HepG2 (cell line): ENCODE results near the gene PPA2. TPM values are rescaled to one million over a fixed set of nuclear protein-coding genes. Genes with fewer than 3 reads are reported as not detected.

Experiments used
- ARNTL ChIP-seq: sonication (generic); formaldehyde crosslinking; IDR thresholded peaks from 2 replicates; pipeline ENCODE4 v1.4.0; 2020; ENCODE audit warnings: mild to moderate bottlenecking, missing genetic modification reagents
- BORCS8-MEF2B ChIP-seq: sonication (generic); formaldehyde crosslinking; IDR thresholded peaks from 2 replicates; pipeline ENCODE4 v1.8.0; 2022; ENCODE audit warnings: mild to moderate bottlenecking, missing genetic modification reagents
- FIP1L1 ChIP-seq: fragments of 200-400 bp; formaldehyde crosslinking; IDR thresholded peaks from 2 replicates; pipeline ENCODE4 v1.6.1; 2018; ENCODE audit warnings: low read depth, mild to moderate bottlenecking, low read length, moderate library complexity, borderline replicate concordance; ENCODE audit not compliant: insufficient read depth
- KDM6A ChIP-seq: IDR thresholded peaks from 2 replicates; pipeline ENCODE4 v1.6.1; 2016; ENCODE audit warnings: low read depth
- MBD4 ChIP-seq: IDR thresholded peaks from 2 replicates; pipeline ENCODE4 v1.6.1; 2012; ENCODE audit warnings: low read length, inconsistent platforms, borderline replicate concordance
- NR2F2 ChIP-seq: IDR thresholded peaks from 2 replicates; pipeline ENCODE4 v1.6.1; 2012; ENCODE audit warnings: low read depth, inconsistent platforms, borderline replicate concordance
- NRL ChIP-seq: sonication (generic); formaldehyde crosslinking; IDR thresholded peaks from 2 replicates; pipeline ENCODE4 v1.5.0; 2020; ENCODE audit warnings: missing genetic modification reagents, mild to moderate bottlenecking, moderate library complexity, borderline replicate concordance
- REXO4 ChIP-seq: sonication (generic); formaldehyde crosslinking; IDR thresholded peaks from 2 replicates; pipeline ENCODE4 v1.8.0; 2022; ENCODE audit warnings: missing genetic modification reagents, mild to moderate bottlenecking, borderline replicate concordance
- SIX1 ChIP-seq: sonication (generic); formaldehyde crosslinking; IDR thresholded peaks from 2 replicates; pipeline ENCODE4 v1.4.0; 2020; ENCODE audit warnings: missing genetic modification reagents, borderline replicate concordance
- TARDBP ChIP-seq: sonication (generic); formaldehyde crosslinking; IDR thresholded peaks from 2 replicates; pipeline ENCODE4 v1.8.0; 2022; ENCODE audit warnings: mild to moderate bottlenecking, missing genetic modification reagents
- TBX2 ChIP-seq: sonication (generic); formaldehyde crosslinking; IDR thresholded peaks from 2 replicates; pipeline ENCODE4 v1.5.0; 2020; ENCODE audit warnings: missing genetic modification reagents, mild to moderate bottlenecking, borderline replicate concordance
- YEATS2 ChIP-seq: sonication (generic); formaldehyde crosslinking; IDR thresholded peaks from 2 replicates; pipeline ENCODE4 v1.4.0; 2020; ENCODE audit warnings: missing genetic modification reagents, borderline replicate concordance
- ZNF569 ChIP-seq: sonication (generic); formaldehyde crosslinking; IDR thresholded peaks from 2 replicates; pipeline ENCODE4 v1.5.0; 2020; ENCODE audit warnings: mild to moderate bottlenecking, missing genetic modification reagents, moderate library complexity, borderline replicate concordance
- ZNF790 ChIP-seq: sonication (generic); formaldehyde crosslinking; IDR thresholded peaks from 2 replicates; pipeline ENCODE4 v1.8.0; 2022; ENCODE audit warnings: missing genetic modification reagents, mild to moderate bottlenecking, borderline replicate concordance
- polyA plus RNA-seq, 8 experiments: library from polyadenylated mRNA; depleted of rRNA in 3 of 8; stranded (reverse) in 7 of 8; unstranded in 1 of 8; fragments of >200 nt; fragmentation: Illumina TruSeq in 4 of 8; extraction: Trizol in 4 of 8; gene quantifications; 2 replicates each; pipeline versions ENCODE4 v1.2.1 to v1.2.3, GENCODE V29; 2011 to 2016; ENCODE audit warnings: low read depth in 4 of 8, missing spikeins in 1 of 8, mixed read lengths in 1 of 8; ENCODE audit not compliant: insufficient read depth in 1 of 8
- total RNA-seq, 5 experiments: library from RNA; depleted of rRNA; stranded (reverse); fragments of >200 nt; fragmentation: Illumina TruSeq; extraction: Trizol; gene quantifications; 2 replicates each; pipeline ENCODE4 v1.2.3, GENCODE V29; 2016; ENCODE audit warnings: low read depth in 1 of 5
- TF ChIP-seq, protein P1 (sequence below): sonication (generic); formaldehyde crosslinking; IDR thresholded peaks from 2 replicates; pipeline ENCODE4 v1.4.0; 2020; ENCODE audit warnings: mild to moderate bottlenecking, missing genetic modification reagents
- TF ChIP-seq, protein P2 (sequence below): IDR thresholded peaks from 2 replicates; pipeline ENCODE4 v1.6.1; 2016; ENCODE audit warnings: low read depth, missing genetic modification reagents, missing compliant biosample characterization
- TF ChIP-seq, protein P3 (sequence below): sonication (generic); formaldehyde crosslinking; IDR thresholded peaks from 2 replicates; pipeline ENCODE4 v1.5.0; 2020; ENCODE audit warnings: mild to moderate bottlenecking, missing genetic modification reagents, borderline replicate concordance
- TF ChIP-seq, protein P4 (sequence below): sonication (generic); formaldehyde crosslinking; IDR thresholded peaks from 2 replicates; pipeline ENCODE4 v1.8.1; 2022; ENCODE audit warnings: low read depth, mild to moderate bottlenecking, missing genetic modification reagents

The PPA2 gene
- total and polyA plus RNA-seq, 2 of the 13 experiments (the other 11 are each of a cell fraction or from before 2014, with no cell fraction given): 44.2 to 70.6 TPM

DNA sequence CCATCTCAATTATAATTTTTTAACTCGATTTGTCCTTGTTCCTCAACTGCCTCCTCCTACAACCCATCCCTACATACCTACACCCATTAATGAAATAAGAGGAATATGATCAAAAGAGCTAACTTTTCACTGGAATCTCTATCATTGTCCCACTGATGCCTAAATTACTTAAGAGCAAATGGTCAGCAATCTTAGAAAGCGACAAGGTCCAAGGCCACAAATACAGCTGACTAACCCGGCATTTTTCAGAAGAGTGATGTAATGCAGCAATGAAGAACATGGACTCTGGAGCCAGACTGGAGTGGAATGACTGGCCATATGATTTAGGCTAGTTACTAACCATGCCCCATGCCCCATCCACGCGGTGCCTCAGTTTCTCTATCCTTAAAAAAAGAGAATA lies 56.2 kb downstream of the PPA2 start (continued):
- TF ChIP-seq TBX2 (CRISPR knock-in tag): no peak
- TF ChIP-seq YEATS2 (CRISPR knock-in tag): no peak; the same call in 1 of the 2 replicates
- TF ChIP-seq MBD4: no peak
- TF ChIP-seq ARNTL (CRISPR knock-in tag): no peak
- TF ChIP-seq, protein P1, sequence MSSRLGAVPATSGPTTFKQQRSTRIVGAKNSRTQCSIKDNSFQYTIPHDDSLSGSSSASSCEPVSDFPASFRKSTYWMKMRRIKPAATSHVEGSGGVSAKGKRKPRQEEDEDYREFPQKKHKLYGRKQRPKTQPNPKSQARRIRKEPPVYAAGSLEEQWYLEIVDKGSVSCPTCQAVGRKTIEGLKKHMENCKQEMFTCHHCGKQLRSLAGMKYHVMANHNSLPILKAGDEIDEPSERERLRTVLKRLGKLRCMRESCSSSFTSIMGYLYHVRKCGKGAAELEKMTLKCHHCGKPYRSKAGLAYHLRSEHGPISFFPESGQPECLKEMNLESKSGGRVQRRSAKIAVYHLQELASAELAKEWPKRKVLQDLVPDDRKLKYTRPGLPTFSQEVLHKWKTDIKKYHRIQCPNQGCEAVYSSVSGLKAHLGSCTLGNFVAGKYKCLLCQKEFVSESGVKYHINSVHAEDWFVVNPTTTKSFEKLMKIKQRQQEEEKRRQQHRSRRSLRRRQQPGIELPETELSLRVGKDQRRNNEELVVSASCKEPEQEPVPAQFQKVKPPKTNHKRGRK: no peak
- TF ChIP-seq REXO4: no peak
- TF ChIP-seq SIX1: 0 out of 2 replicates have a peak, but pooled peaks have one; percentile 31
- TF ChIP-seq KDM6A: no peak
- TF ChIP-seq, protein P2, sequence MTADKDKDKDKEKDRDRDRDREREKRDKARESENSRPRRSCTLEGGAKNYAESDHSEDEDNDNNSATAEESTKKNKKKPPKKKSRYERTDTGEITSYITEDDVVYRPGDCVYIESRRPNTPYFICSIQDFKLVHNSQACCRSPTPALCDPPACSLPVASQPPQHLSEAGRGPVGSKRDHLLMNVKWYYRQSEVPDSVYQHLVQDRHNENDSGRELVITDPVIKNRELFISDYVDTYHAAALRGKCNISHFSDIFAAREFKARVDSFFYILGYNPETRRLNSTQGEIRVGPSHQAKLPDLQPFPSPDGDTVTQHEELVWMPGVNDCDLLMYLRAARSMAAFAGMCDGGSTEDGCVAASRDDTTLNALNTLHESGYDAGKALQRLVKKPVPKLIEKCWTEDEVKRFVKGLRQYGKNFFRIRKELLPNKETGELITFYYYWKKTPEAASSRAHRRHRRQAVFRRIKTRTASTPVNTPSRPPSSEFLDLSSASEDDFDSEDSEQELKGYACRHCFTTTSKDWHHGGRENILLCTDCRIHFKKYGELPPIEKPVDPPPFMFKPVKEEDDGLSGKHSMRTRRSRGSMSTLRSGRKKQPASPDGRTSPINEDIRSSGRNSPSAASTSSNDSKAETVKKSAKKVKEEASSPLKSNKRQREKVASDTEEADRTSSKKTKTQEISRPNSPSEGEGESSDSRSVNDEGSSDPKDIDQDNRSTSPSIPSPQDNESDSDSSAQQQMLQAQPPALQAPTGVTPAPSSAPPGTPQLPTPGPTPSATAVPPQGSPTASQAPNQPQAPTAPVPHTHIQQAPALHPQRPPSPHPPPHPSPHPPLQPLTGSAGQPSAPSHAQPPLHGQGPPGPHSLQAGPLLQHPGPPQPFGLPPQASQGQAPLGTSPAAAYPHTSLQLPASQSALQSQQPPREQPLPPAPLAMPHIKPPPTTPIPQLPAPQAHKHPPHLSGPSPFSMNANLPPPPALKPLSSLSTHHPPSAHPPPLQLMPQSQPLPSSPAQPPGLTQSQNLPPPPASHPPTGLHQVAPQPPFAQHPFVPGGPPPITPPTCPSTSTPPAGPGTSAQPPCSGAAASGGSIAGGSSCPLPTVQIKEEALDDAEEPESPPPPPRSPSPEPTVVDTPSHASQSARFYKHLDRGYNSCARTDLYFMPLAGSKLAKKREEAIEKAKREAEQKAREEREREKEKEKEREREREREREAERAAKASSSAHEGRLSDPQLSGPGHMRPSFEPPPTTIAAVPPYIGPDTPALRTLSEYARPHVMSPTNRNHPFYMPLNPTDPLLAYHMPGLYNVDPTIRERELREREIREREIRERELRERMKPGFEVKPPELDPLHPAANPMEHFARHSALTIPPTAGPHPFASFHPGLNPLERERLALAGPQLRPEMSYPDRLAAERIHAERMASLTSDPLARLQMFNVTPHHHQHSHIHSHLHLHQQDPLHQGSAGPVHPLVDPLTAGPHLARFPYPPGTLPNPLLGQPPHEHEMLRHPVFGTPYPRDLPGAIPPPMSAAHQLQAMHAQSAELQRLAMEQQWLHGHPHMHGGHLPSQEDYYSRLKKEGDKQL: no peak
- TF ChIP-seq NRL (CRISPR knock-in tag): no peak
- TF ChIP-seq, protein P3, sequence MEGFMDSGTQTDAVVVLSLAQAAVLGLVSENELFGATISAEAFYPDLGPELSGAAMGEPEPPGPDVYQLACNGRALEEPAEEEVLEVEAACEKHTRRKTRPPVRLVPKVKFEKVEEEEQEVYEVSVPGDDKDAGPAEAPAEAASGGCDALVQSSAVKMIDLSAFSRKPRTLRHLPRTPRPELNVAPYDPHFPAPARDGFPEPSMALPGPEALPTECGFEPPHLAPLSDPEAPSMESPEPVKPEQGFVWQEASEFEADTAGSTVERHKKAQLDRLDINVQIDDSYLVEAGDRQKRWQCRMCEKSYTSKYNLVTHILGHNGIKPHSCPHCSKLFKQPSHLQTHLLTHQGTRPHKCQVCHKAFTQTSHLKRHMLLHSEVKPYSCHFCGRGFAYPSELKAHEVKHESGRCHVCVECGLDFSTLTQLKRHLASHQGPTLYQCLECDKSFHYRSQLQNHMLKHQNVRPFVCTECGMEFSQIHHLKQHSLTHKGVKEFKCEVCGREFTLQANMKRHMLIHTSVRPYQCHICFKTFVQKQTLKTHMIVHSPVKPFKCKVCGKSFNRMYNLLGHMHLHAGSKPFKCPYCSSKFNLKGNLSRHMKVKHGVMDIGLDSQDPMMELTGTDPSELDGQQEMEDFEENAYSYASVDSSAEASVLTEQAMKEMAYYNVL (CRISPR knock-in tag): no peak
- no peak for TF ChIP-seq BORCS8-MEF2B (CRISPR knock-in tag)
- no peak for TF ChIP-seq ZNF790 (CRISPR knock-in tag)
- peak; percentile 53; the same call in 1 of the 2 replicates for TF ChIP-seq TARDBP (CRISPR knock-in tag)
- TF ChIP-seq, protein P4, sequence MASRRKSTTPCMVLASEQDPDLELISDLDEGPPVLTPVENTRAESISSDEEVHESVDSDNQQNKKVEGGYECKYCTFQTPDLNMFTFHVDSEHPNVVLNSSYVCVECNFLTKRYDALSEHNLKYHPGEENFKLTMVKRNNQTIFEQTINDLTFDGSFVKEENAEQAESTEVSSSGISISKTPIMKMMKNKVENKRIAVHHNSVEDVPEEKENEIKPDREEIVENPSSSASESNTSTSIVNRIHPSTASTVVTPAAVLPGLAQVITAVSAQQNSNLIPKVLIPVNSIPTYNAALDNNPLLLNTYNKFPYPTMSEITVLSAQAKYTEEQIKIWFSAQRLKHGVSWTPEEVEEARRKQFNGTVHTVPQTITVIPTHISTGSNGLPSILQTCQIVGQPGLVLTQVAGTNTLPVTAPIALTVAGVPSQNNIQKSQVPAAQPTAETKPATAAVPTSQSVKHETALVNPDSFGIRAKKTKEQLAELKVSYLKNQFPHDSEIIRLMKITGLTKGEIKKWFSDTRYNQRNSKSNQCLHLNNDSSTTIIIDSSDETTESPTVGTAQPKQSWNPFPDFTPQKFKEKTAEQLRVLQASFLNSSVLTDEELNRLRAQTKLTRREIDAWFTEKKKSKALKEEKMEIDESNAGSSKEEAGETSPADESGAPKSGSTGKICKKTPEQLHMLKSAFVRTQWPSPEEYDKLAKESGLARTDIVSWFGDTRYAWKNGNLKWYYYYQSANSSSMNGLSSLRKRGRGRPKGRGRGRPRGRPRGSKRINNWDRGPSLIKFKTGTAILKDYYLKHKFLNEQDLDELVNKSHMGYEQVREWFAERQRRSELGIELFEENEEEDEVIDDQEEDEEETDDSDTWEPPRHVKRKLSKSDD (CRISPR knock-in tag): no peak
- TF ChIP-seq ZNF569: no peak
- no peak for TF ChIP-seq NR2F2
- no peak for TF ChIP-seq FIP1L1
